ENCODE results near the gene ETV3L.

Gene ETV3L

GRCh38 chr1:157081707-157082106 lies 17.9 kb downstream of the ETV3L start:
- Histone ChIP-seq H3K18ac (ENCODE audit: low read length) (no peak overlapping the region), H4K8ac (ENCODE audit: low read depth, low read length) (no peak overlapping the region), H2BK12ac (ENCODE audit: low read length) (no peak overlapping the region), H3K27ac (replicated peaks; ENCODE audit: low read length) (no peak overlapping the region), H2AFZ (ENCODE audit: low read length) (no peak overlapping the region), H3K9me3 (replicated peaks in 1 of 2; ENCODE audit: control insufficient read depth in 2 of 2, insufficient read depth in 1 of 2, low read depth in 1 of 2, low read length in 2 of 2) (peaks cover 0 to 2% of the 10 kb centered on the region in 2 donors), H4K91ac (ENCODE audit: low read depth, low read length, poor library complexity) (no peak overlapping the region), H2BK120ac (ENCODE audit: low read depth, low read length) (no peak overlapping the region), H3K4ac (ENCODE audit: low read length) (no peak overlapping the region), H3K9ac (ENCODE audit: low read depth, low read length, poor library complexity) (no peak overlapping the region), H3K4me3 (ENCODE audit: low read length in 2 of 2) (no peak overlapping the region), H3K4me1 (ENCODE audit: control insufficient read depth in 2 of 2, insufficient read depth in 1 of 2, low read depth in 1 of 2, low read length in 2 of 2) (peaks cover 0 to 8% of the 10 kb centered on the region in 2 donors), H3K27me3 (ENCODE audit: control insufficient read depth in 3 of 3, insufficient read depth in 3 of 3, low read depth in 1 of 3, low read length in 3 of 3) (peaks cover 0 to 9% (median 0%) of the 10 kb centered on the region in 3 experiments), H3K14ac (ENCODE audit: low read length) (no peak overlapping the region), H2AK5ac (ENCODE audit: low read depth, low read length) (no peak overlapping the region), H2BK5ac (ENCODE audit: low read length) (no peak overlapping the region), H3K36me3 (replicated peaks in 1 of 2; ENCODE audit: control insufficient read depth in 2 of 2, insufficient read depth in 2 of 2, low read length in 2 of 2) (no peaks in the 10 kb centered on the region), H2BK15ac (ENCODE audit: low read length) (no peak overlapping the region), H3K4me2 (ENCODE audit: insufficient read depth, low read length, poor library complexity, severe bottlenecking) (no peak overlapping the region), H3K79me1 (ENCODE audit: low read depth, low read length) (no peaks in the 10 kb centered on the region), H3K23ac (ENCODE audit: low read depth, low read length, poor library complexity) (no peak overlapping the region)
- WGBS, 2 donors (ENCODE audit: extremely low coverage in 2 of 2, insufficient read length in 2 of 2, insufficient replicate concordance in 1 of 2) = no CpG with 5 or more reads among the region's 5 CpGs
- no peak for DNase-seq (ENCODE audit: low spot score)

DNA sequence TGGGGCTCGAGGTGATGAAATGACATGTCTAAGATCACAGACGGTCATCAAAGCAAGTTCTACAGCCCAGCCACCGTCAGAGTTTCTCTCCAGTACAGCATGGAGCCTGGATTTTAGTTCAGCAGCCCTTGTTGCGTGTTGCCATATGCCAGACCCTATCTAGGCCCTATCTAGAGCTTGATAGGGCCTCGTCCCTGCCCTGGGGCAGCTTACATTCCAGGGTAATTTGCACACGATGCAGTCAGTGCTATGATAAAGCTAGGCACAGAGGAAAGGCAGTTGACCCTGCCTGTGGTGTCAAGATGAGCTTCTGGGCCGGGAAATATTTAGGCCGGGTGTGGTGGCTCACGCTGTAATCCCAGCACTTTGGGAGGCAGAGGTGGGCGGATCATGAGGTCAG lies 18.9 kb downstream of the ETV3L start:
- Histone ChIP-seq H3K23ac (ENCODE audit: low read depth, low read length, poor library complexity) (no peak overlapping the region), H3K79me1 (ENCODE audit: low read depth, low read length) (no peaks in the 10 kb centered on the region), H3K14ac (ENCODE audit: low read length) (no peak overlapping the region), H4K8ac (ENCODE audit: low read depth, low read length) (no peak overlapping the region), H3K4me2 (ENCODE audit: insufficient read depth, low read length, poor library complexity, severe bottlenecking) (no peak overlapping the region), H3K36me3 (replicated peaks in 1 of 2; ENCODE audit: control insufficient read depth in 2 of 2, insufficient read depth in 2 of 2, low read length in 2 of 2) (no peaks in the 10 kb centered on the region), H3K4me1 (ENCODE audit: control insufficient read depth in 2 of 2, insufficient read depth in 1 of 2, low read depth in 1 of 2, low read length in 2 of 2) (peaks cover 0 to 6% of the 10 kb centered on the region in 2 donors), H2AFZ (ENCODE audit: low read length) (no peak overlapping the region), H2BK5ac (ENCODE audit: low read length) (no peak overlapping the region), H2AK5ac (ENCODE audit: low read depth, low read length) (no peak overlapping the region), H3K9me3 (replicated peaks in 1 of 2; ENCODE audit: control insufficient read depth in 2 of 2, insufficient read depth in 1 of 2, low read depth in 1 of 2, low read length in 2 of 2) (peaks cover 0 to 2% of the 10 kb centered on the region in 2 donors), H3K27ac (replicated peaks; ENCODE audit: low read length) (no peak overlapping the region), H3K9ac (ENCODE audit: low read depth, low read length, poor library complexity) (no peak overlapping the region), H3K18ac (ENCODE audit: low read length) (no peak overlapping the region), H4K91ac (ENCODE audit: low read depth, low read length, poor library complexity) (no peak overlapping the region), H3K27me3 (ENCODE audit: control insufficient read depth in 3 of 3, insufficient read depth in 3 of 3, low read depth in 1 of 3, low read length in 3 of 3) (peaks cover 0 to 11% (median 0%) of the 10 kb centered on the region in 3 experiments), H2BK12ac (ENCODE audit: low read length) (no peak overlapping the region), H3K4me3 (ENCODE audit: low read length in 2 of 2) (peak overlapping the region in 1 of 2 donors; percentile 22), H3K4ac (ENCODE audit: low read length) (no peak overlapping the region), H2BK15ac (ENCODE audit: low read length) (no peak overlapping the region), H2BK120ac (ENCODE audit: low read depth, low read length) (no peak overlapping the region)
- no peak for DNase-seq (ENCODE audit: low spot score)
- WGBS, 2 donors (ENCODE audit: extremely low coverage in 2 of 2, insufficient read length in 2 of 2, insufficient replicate concordance in 1 of 2) = no CpG with 5 or more reads among the region's 10 CpGs

DNA sequence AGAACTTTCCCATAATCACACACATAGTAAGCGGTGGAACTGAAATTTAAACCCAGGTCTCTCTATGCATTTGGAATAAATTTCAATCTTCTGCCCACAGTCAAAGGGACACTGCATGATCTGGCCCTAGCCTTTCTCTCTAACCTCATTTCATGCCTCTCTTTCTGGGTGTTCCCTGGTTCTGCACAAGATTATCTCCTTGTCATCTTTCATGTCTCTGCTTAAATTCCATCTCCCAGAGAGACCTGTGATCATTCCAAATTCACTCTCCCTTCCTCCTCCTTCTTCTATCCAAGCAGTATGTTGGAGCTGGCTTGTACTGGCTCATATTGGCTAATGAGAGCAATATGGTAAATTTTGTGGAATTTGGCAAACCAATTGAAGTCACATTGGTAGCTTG lies 22.2 kb downstream of the ETV3L start:
- no peak for DNase-seq (ENCODE audit: low spot score)
- H2BK15ac ChIP-seq (ENCODE audit: low read length) = no peak overlapping the region
- no peak overlapping the region for H3K18ac ChIP-seq (ENCODE audit: low read length)
- no peak overlapping the region for H3K4me2 ChIP-seq (ENCODE audit: insufficient read depth, low read length, poor library complexity, severe bottlenecking)
- H2BK12ac ChIP-seq (ENCODE audit: low read length) = no peak overlapping the region
- no peak overlapping the region for H3K14ac ChIP-seq (ENCODE audit: low read length)
- peaks cover 0 to 11% (median 0%) of the 10 kb centered on the region in 3 experiments for H3K27me3 ChIP-seq (ENCODE audit: control insufficient read depth in 3 of 3, insufficient read depth in 3 of 3, low read depth in 1 of 3, low read length in 3 of 3)
- peaks cover 0 to 2% of the 10 kb centered on the region in 2 donors for H3K9me3 ChIP-seq (replicated peaks in 1 of 2; ENCODE audit: control insufficient read depth in 2 of 2, insufficient read depth in 1 of 2, low read depth in 1 of 2, low read length in 2 of 2)
- no peak overlapping the region for H4K91ac ChIP-seq (ENCODE audit: low read depth, low read length, poor library complexity)
- H3K79me1 ChIP-seq (ENCODE audit: low read depth, low read length) = no peaks in the 10 kb centered on the region
- no peak overlapping the region for H3K27ac ChIP-seq (replicated peaks; ENCODE audit: low read length)
- H3K36me3 ChIP-seq (replicated peaks in 1 of 2; ENCODE audit: control insufficient read depth in 2 of 2, insufficient read depth in 2 of 2, low read length in 2 of 2) = no peaks in the 10 kb centered on the region
- no peak overlapping the region for H3K4ac ChIP-seq (ENCODE audit: low read length)
- no peak overlapping the region for H2AK5ac ChIP-seq (ENCODE audit: low read depth, low read length)
- no peak overlapping the region for H2BK120ac ChIP-seq (ENCODE audit: low read depth, low read length)
- H2AFZ ChIP-seq (ENCODE audit: low read length) = no peak overlapping the region
- H3K4me1 ChIP-seq (ENCODE audit: control insufficient read depth in 2 of 2, insufficient read depth in 1 of 2, low read depth in 1 of 2, low read length in 2 of 2) = peaks cover 0 to 6% of the 10 kb centered on the region in 2 donors
- no peak overlapping the region for H3K4me3 ChIP-seq (ENCODE audit: low read length in 2 of 2)
- H4K8ac ChIP-seq (ENCODE audit: low read depth, low read length) = no peak overlapping the region
- WGBS, 2 donors (ENCODE audit: extremely low coverage in 2 of 2, insufficient read length in 2 of 2, insufficient replicate concordance in 1 of 2) = no CpG with 5 or more reads among the region's 1 CpG
- H3K9ac ChIP-seq (ENCODE audit: low read depth, low read length, poor library complexity) = no peak overlapping the region
- H2BK5ac ChIP-seq (ENCODE audit: low read length) = no peak overlapping the region
- H3K23ac ChIP-seq (ENCODE audit: low read depth, low read length, poor library complexity) = no peak overlapping the region

DNA sequence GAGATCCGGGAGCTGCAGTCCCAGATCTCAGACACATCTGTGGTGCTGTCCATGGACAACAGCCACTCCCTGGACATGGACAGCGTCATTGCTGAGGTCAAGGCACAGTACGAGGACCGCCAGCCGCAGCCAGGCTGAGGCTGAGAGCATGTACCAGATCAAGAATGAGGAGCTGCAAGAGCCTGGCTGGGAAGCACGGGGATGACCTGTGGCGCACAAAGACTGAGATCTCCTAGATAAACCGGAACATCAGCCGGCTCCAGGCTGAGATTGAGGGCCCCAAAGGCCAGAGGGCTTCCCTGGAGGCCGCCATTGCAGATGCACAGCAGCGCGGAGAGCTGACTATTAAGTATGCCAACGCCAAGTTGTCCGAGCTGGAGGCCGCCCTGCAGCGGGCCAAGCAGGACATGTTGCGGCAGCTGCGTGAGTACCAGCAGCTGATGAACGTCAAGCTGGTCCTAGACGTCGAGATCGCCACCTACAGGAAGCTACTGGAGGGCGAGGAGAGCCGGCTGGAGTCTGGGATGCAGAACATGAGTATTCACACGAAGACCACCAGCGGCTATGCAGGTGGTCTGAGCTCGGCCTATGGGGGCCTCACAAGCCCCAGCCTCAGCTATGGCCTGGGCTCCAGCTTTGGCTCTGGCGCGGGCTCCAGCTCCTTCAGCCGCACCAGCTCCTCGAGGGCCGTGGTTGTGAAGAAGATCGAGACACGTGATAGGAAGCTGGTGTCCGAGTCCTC lies 25.5 kb downstream of the ETV3L start:
- Histone ChIP-seq H3K18ac (ENCODE audit: low read length) (peak overlapping the region; percentile 68), H2BK15ac (ENCODE audit: low read length) (peak overlapping the region; percentile 40), H4K8ac (ENCODE audit: low read depth, low read length) (no peak overlapping the region), H2BK12ac (ENCODE audit: low read length) (no peak overlapping the region), H3K36me3 (replicated peaks in 1 of 2; ENCODE audit: control insufficient read depth in 2 of 2, insufficient read depth in 2 of 2, low read length in 2 of 2) (no peaks in the 10 kb centered on the region), H3K23ac (ENCODE audit: low read depth, low read length, poor library complexity) (no peak overlapping the region), H3K4me2 (ENCODE audit: insufficient read depth, low read length, poor library complexity, severe bottlenecking) (no peak overlapping the region), H2AK5ac (ENCODE audit: low read depth, low read length) (no peak overlapping the region), H3K27me3 (ENCODE audit: control insufficient read depth in 3 of 3, insufficient read depth in 3 of 3, low read depth in 1 of 3, low read length in 3 of 3) (peaks cover 0 to 30% (median 0%) of the 10 kb centered on the region in 3 experiments), H3K14ac (ENCODE audit: low read length) (no peak overlapping the region), H2BK120ac (ENCODE audit: low read depth, low read length) (no peak overlapping the region), H3K4me3 (ENCODE audit: low read length in 2 of 2) (no peak overlapping the region), H3K9ac (ENCODE audit: low read depth, low read length, poor library complexity) (no peak overlapping the region), H2AFZ (ENCODE audit: low read length) (peak overlapping the region; percentile 87), H3K9me3 (replicated peaks in 1 of 2; ENCODE audit: control insufficient read depth in 2 of 2, insufficient read depth in 1 of 2, low read depth in 1 of 2, low read length in 2 of 2) (no peaks in the 10 kb centered on the region), H3K79me1 (ENCODE audit: low read depth, low read length) (no peaks in the 10 kb centered on the region), H3K4me1 (ENCODE audit: control insufficient read depth in 2 of 2, insufficient read depth in 1 of 2, low read depth in 1 of 2, low read length in 2 of 2) (peaks cover 0 to 5% of the 10 kb centered on the region in 2 donors), H3K27ac (replicated peaks; ENCODE audit: low read length) (no peak overlapping the region), H4K91ac (ENCODE audit: low read depth, low read length, poor library complexity) (no peak overlapping the region), H2BK5ac (ENCODE audit: low read length) (no peak overlapping the region), H3K4ac (ENCODE audit: low read length) (no peak overlapping the region)
- DNase-seq (ENCODE audit: low spot score) = peak; percentile 40
- no CpG with 5 or more reads among the region's 35 CpGs for WGBS, 2 donors (ENCODE audit: extremely low coverage in 2 of 2, insufficient read length in 2 of 2, insufficient replicate concordance in 1 of 2)

Measured in neuronal stem cell (in vitro differentiated cells).